ENCODE data around the gene GLRX5. TPM values are rescaled to one million over a fixed set of nuclear protein-coding genes. Genes with fewer than 3 reads are reported as not detected.
"Not testable (repeated sequence)": the region's sequence is repeated elsewhere in the genome, so short reads cannot be mapped to it uniquely, and the experiment has no call there.

Gene GLRX5
- total RNA-seq, 4 donors from 2014 or later, result 5.9 to 40.3 (median 23.7) TPM

DNA sequence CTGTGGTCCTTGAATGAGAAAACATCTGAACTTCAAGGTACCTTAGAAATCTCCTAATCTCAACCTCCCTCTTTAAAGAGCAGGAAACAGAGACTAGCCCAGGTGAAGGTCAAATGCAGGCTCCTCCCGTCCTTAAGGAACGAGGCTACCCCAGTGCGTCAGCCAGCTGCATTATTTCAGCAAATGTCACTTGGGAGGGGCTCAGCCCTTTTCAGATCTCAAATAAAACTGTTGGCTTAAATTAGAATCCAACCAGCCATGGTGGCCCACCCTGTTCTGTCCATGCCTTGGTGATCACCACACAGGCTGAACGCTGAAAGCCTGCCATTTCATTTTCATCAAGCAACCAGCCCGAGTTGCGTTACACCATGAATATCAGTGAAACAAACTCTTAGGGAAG, 25.4 kb upstream of the GLRX5 start:
- peaks cover 6 to 7% of the 10 kb centered on the region in 2 donors for H3K4me1 ChIP-seq
- TF ChIP-seq POLR2A (IDR thresholded peaks at IDR 0.05), result no peak
- TF ChIP-seq, protein P1, sequence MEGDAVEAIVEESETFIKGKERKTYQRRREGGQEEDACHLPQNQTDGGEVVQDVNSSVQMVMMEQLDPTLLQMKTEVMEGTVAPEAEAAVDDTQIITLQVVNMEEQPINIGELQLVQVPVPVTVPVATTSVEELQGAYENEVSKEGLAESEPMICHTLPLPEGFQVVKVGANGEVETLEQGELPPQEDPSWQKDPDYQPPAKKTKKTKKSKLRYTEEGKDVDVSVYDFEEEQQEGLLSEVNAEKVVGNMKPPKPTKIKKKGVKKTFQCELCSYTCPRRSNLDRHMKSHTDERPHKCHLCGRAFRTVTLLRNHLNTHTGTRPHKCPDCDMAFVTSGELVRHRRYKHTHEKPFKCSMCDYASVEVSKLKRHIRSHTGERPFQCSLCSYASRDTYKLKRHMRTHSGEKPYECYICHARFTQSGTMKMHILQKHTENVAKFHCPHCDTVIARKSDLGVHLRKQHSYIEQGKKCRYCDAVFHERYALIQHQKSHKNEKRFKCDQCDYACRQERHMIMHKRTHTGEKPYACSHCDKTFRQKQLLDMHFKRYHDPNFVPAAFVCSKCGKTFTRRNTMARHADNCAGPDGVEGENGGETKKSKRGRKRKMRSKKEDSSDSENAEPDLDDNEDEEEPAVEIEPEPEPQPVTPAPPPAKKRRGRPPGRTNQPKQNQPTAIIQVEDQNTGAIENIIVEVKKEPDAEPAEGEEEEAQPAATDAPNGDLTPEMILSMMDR (IDR thresholded peaks at IDR 0.05), result no peak
- no peak overlapping the region for H3K4me3 ChIP-seq
- DNase-seq, result no peak
- intact Hi-C loops (cut with DNase I; ENCODE audit: low total_unique reads), result no loop called here
- H3K9me3 ChIP-seq, result no peaks in the 10 kb centered on the region
- no peaks in the 10 kb centered on the region for H3K27me3 ChIP-seq
- H3K27ac ChIP-seq, result peak overlapping the region in 1 of 2 donors; percentile 15
- H3K36me3 ChIP-seq, result no peaks in the 10 kb centered on the region

DNA sequence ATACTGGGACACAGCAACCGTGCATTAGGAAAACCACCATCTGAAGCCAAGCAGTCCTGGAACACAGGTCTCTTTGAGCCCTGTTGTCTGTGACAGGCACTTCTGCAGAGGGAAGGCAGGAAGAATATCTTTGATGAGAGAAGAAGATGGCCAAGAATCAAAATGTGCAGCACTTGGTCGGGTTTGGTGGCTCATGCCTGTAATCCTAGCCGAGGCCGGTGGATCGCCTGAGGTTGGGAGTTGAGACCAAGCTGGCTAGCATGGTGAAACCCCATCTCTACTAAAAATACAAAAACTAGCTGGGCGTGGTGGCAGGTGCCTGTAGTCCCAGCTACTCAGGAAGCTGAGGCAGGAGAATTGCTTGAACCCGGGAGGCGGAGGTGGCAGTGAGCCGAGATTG, 24.5 kb upstream of the GLRX5 start:
- H3K27ac ChIP-seq; DNase-seq; H3K4me3 ChIP-seq; H3K36me3 ChIP-seq; H3K9me3 ChIP-seq; H3K27me3 ChIP-seq; intact Hi-C loops (cut with DNase I; ENCODE audit: low total_unique reads); H3K4me1 ChIP-seq: not testable (repeated sequence)

DNA sequence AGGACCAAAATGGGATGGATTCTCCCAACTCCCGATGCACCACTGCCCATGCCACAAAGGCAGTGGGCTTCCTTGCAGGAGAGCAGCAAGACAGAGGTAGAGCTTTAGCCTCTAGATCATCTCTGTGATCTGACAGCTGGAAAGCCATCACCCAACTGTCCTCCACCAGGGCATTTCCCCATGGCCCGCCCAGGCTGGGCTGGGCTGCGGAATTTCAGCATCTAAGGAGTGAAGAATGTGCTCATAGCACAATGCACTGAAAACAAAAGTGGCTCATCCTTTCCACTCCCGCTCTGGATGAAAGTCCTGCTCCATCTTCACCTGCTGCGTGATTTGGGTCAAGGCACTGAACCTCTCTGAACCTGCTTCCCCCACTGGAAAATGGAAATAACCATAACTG, 24.0 kb upstream of the GLRX5 start:
- TF ChIP-seq, protein P1 (IDR thresholded peaks at IDR 0.05), result no peak
- no peak for TF ChIP-seq POLR2A (IDR thresholded peaks at IDR 0.05)
- DNase-seq, result no peak
- Histone ChIP-seq H3K27me3 (no peaks in the 10 kb centered on the region), H3K4me3 (no peak overlapping the region), H3K9me3 (no peaks in the 10 kb centered on the region), H3K36me3 (no peaks in the 10 kb centered on the region), H3K4me1 (peaks cover 6 to 7% of the 10 kb centered on the region in 2 donors), H3K27ac (peak overlapping the region in 1 of 2 donors; percentile 52)
- intact Hi-C loops (cut with DNase I; ENCODE audit: low total_unique reads), result no loop called here

DNA sequence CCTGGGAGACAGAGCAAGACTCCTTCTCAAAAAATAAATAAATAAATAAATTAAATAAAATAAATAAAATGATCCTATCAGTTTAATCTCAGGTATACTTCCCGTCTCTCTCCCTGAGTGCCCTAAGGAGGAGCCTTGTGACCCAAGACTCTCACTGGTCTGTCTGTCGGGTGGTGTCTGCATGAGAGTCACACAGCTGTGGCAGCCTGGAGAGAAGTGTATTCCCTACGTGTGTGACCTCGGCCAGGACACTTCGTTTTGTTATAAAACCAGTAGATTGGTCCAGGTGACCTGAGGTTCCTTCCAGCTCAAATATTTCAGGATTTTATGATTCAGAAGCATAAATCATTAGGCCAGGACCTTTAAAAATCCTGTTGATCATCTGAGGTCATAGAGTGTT, 23.2 kb upstream of the GLRX5 start:
- peak overlapping the region; percentile 43 to 52 for H3K27ac ChIP-seq
- no peak for DNase-seq
- no peaks in the 10 kb centered on the region for H3K9me3 ChIP-seq
- TF ChIP-seq, protein P1 (IDR thresholded peaks at IDR 0.05), result no peak
- no peak for TF ChIP-seq POLR2A (IDR thresholded peaks at IDR 0.05)
- no peak overlapping the region for H3K4me3 ChIP-seq
- peaks cover 6 to 7% of the 10 kb centered on the region in 2 donors for H3K4me1 ChIP-seq
- intact Hi-C loops (cut with DNase I; ENCODE audit: low total_unique reads), result no loop called here
- H3K27me3 ChIP-seq, result no peaks in the 10 kb centered on the region
- no peaks in the 10 kb centered on the region for H3K36me3 ChIP-seq

DNA sequence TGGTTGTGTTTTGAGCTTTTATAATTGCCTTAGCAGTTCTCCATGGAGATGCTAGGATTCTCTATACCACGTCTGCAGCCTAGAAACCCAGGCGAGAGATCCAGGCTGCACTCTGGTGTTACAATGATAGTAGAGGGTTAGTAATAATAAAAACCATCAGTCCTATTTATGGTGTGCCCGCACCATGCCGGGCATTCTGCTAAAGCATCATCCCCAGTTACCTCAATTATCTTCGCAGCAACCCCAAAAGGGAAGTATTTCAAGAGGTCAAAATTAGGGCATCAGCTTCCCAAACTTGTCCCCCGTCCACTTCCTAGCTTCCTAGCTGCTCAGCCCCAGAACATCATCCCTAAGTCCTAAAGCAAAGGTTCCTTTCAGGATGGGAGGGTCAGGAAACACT, 21.6 kb upstream of the GLRX5 start:
- no peak for TF ChIP-seq POLR2A (IDR thresholded peaks at IDR 0.05)
- TF ChIP-seq, protein P1 (IDR thresholded peaks at IDR 0.05), result no peak
- Histone ChIP-seq H3K27ac (peak overlapping the region in 1 of 2 donors; percentile 53), H3K4me1 (peaks cover 2 to 9% of the 10 kb centered on the region in 2 donors), H3K4me3 (no peak overlapping the region), H3K27me3 (no peaks in the 10 kb centered on the region), H3K36me3 (no peaks in the 10 kb centered on the region), H3K9me3 (no peaks in the 10 kb centered on the region)
- DNase-seq, result no peak
- intact Hi-C loops (cut with DNase I; ENCODE audit: low total_unique reads), result no loop called here

Measured in uterus (tissue), 4 donors.